ENCODE data around the gene CTDP1. TPM values are rescaled to one million over a fixed set of nuclear protein-coding genes. Genes with fewer than 3 reads are reported as not detected.

CTDP1 gene
- total RNA-seq, 2 experiments from 2014 or later: 11.9 to 15.4 TPM

DNA sequence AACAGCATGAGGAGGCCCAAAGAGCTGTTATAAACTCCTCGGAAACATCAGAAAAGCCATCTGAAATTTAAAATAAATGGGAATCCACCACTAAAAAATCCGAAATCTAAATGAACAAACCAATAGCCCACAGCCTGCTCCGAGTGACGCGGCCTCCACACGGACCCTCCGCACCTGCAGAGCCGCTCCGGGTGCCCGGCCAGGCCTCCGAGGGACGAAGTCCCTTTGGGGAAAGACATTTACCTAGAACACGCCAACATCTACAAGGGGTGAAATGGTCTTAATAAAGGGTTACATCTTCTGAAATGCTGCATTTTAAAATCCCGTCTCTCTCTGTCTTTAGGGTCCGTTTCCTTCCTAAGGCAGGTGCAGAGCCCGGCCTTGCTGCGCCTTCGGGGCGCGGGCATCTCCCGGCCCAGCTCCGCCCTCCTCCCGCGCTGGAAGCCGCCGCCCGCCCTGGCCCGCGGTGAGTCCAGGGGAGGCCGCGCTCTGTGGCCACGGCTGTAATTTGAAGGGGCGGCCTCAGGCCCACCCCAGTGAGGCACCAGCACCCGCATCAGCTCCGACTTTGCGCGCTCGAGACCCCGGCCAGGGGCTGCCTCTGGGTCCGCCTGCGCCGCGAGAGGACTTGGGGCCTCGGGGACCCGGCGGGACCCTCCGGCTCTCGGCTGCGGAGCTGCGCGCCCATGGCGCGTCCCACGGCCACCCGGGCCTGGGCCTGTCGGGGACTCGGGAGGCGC is 42.3 kb upstream of the CTDP1 start:
- H3K36me3 ChIP-seq (ENCODE audit: insufficient read depth, low read length): no peaks in the 10 kb centered on the region
- H4K20me1 ChIP-seq (ENCODE audit: insufficient read depth, low read length): no peaks in the 10 kb centered on the region
- intact Hi-C loops (cut with micrococcal nuclease; ENCODE audit: unreplicated experiment): no loop called here
- ChIA-PET CTCF (ENCODE audit: unreplicated experiment) (no interaction called here), POLR2A (no interaction called here)
- TF ChIP-seq, protein P1, sequence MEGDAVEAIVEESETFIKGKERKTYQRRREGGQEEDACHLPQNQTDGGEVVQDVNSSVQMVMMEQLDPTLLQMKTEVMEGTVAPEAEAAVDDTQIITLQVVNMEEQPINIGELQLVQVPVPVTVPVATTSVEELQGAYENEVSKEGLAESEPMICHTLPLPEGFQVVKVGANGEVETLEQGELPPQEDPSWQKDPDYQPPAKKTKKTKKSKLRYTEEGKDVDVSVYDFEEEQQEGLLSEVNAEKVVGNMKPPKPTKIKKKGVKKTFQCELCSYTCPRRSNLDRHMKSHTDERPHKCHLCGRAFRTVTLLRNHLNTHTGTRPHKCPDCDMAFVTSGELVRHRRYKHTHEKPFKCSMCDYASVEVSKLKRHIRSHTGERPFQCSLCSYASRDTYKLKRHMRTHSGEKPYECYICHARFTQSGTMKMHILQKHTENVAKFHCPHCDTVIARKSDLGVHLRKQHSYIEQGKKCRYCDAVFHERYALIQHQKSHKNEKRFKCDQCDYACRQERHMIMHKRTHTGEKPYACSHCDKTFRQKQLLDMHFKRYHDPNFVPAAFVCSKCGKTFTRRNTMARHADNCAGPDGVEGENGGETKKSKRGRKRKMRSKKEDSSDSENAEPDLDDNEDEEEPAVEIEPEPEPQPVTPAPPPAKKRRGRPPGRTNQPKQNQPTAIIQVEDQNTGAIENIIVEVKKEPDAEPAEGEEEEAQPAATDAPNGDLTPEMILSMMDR (conservative IDR thresholded peaks at IDR 0.05; ENCODE audit: low read length): no peak
- no peak for TF ChIP-seq EZH2phosphoT487 (IDR thresholded peaks at IDR 0.05; ENCODE audit: borderline replicate concordance, low read depth, low read length)
- no TSS peak for BruUV-seq (replicated peaks)
- H3K9me3 ChIP-seq (ENCODE audit: low read length): no peaks in the 10 kb centered on the region
- H3K4me1 ChIP-seq (ENCODE audit: insufficient read depth, low read length, poor library complexity, severe bottlenecking): no peaks in the 10 kb centered on the region
- no peak overlapping the region for H3K27ac ChIP-seq (ENCODE audit: low read depth, low read length, poor library complexity, severe bottlenecking)
- H3K4me3 ChIP-seq (ENCODE audit: low read depth, low read length, poor library complexity, severe bottlenecking): no peak overlapping the region
- no peak overlapping the region for H3K4me2 ChIP-seq (ENCODE audit: low read length)
- DNase-seq (ENCODE audit: low spot score): no peak
- no peak overlapping the region for H2AFZ ChIP-seq (ENCODE audit: low read length)
- no peaks in the 10 kb centered on the region for H3K9me2 ChIP-seq (ENCODE audit: insufficient read depth, low read length)
- no peaks in the 10 kb centered on the region for H3K79me2 ChIP-seq (ENCODE audit: insufficient read depth, low read depth, low read length)

DNA sequence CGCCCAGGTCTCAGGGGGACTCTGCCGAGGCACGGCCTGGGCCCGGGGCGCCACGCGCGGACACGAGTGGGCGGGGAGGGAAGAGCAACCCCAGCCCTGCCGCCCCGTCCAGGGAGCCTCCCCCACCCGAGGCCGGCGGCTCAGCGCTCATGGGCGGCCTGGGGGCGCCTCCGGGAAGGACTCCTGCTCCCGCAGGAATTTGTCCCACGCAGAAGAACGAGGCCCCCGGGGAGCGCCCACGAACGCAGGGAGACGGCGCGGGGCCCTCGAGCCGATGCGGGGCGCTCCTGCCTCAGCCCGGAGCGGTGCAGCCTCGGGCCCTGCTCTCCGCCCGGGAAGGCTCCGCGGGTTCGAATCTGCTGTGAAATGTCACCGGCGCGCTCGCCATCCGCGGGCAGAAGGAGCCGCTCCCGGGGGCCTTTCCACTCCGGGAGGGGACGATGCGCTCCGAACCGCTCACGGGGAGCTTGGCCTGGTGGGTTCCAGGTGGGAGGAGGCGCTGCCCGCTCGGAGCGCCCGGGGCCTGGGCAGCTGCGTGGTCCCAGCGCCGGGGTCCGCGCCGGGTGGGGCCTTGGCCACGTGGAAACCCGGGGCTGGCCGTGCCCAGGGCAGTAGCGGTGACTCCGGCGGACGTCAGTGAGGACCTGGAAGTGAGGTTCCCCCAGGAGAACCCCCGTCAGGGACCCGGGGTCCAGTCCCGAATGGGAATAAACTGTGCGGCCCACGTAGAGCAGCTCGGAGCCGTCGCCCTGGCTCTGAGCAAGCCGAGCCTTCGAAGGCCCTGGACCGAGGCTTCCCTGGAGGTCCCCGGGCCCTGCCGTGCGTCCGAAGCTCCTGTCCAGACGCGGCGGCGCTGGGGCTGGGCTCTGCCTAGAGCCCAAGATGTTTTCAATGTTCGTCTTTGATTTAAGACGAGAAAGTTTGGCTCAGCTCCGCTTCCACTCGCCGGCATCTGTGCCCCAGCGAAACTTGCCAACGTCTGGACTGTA is 41.4 kb upstream of the CTDP1 start:
- no TSS peak for BruUV-seq (replicated peaks)
- CTCF ChIA-PET (ENCODE audit: unreplicated experiment): no interaction called here
- intact Hi-C loops (cut with micrococcal nuclease; ENCODE audit: unreplicated experiment): no loop called here
- H3K4me2 ChIP-seq (ENCODE audit: low read length): no peak overlapping the region
- no peak overlapping the region for H3K4me3 ChIP-seq (ENCODE audit: low read depth, low read length, poor library complexity, severe bottlenecking)
- POLR2A ChIA-PET: no interaction called here
- no peaks in the 10 kb centered on the region for H3K36me3 ChIP-seq (ENCODE audit: insufficient read depth, low read length)
- no peaks in the 10 kb centered on the region for H4K20me1 ChIP-seq (ENCODE audit: insufficient read depth, low read length)
- no peaks in the 10 kb centered on the region for H3K79me2 ChIP-seq (ENCODE audit: insufficient read depth, low read depth, low read length)
- H3K4me1 ChIP-seq (ENCODE audit: insufficient read depth, low read length, poor library complexity, severe bottlenecking): peaks cover 3% of the 10 kb centered on the region
- no peaks in the 10 kb centered on the region for H3K9me3 ChIP-seq (ENCODE audit: low read length)
- H3K9me2 ChIP-seq (ENCODE audit: insufficient read depth, low read length): no peaks in the 10 kb centered on the region
- no peak for TF ChIP-seq EZH2phosphoT487 (IDR thresholded peaks at IDR 0.05; ENCODE audit: borderline replicate concordance, low read depth, low read length)
- TF ChIP-seq, protein P1 (conservative IDR thresholded peaks at IDR 0.05; ENCODE audit: low read length): no peak
- DNase-seq (ENCODE audit: low spot score): no peak
- no peak overlapping the region for H2AFZ ChIP-seq (ENCODE audit: low read length)
- H3K27ac ChIP-seq (ENCODE audit: low read depth, low read length, poor library complexity, severe bottlenecking): no peak overlapping the region
